Endothelial cell of umbilical vein (primary cell): ENCODE data around the gene SCAMP5.

Source experiments
- CTCF ChIP-seq, 2 donors: IDR thresholded peaks; 1 replicate in 1 of 2; 2 replicates in 1 of 2; pipeline ENCODE4 v1.5.1; 2011; ENCODE audit warnings: low read length in 2 of 2, mild to moderate bottlenecking in 2 of 2, moderate library complexity in 2 of 2, control low read depth in 1 of 2, inconsistent platforms in 1 of 2, low read depth in 1 of 2; ENCODE audit not compliant: insufficient read depth in 1 of 2; ENCODE audit errors: extremely low read depth in 1 of 2
- POLR2AphosphoS5 ChIP-seq: IDR thresholded peaks from 2 replicates; pipeline ENCODE4 v1.6.1; 2012; ENCODE audit warnings: low read depth, mild to moderate bottlenecking, control low read depth, low read length, moderate library complexity; ENCODE audit not compliant: insufficient read depth

- no peak for TF ChIP-seq CTCF (IDR thresholded peaks at IDR 0.05; ENCODE audit: extremely low read depth in 1 of 2, insufficient read depth in 1 of 2, low read depth in 1 of 2, low read length in 2 of 2)
- no peak for TF ChIP-seq POLR2AphosphoS5
Observed at GRCh38 chr15:75016431-75016830, 21.1 kb downstream of the SCAMP5 start.
